GM21528 (cell line): ENCODE data around the gene GPBP1.
"Not testable (repeated sequence)": the region's sequence is repeated elsewhere in the genome, so short reads cannot be mapped to it uniquely, and the experiment has no call there.

Experiments used
- ATAC-seq: cut with Tn5 transposase; IDR thresholded peaks from one replicate; pipeline ENCODE4 v1.9.1; 2021; ENCODE audit warnings: mild to moderate bottlenecking, moderate library complexity; ENCODE audit not compliant: unreplicated experiment, low FRiP score

Gene GPBP1

DNA sequence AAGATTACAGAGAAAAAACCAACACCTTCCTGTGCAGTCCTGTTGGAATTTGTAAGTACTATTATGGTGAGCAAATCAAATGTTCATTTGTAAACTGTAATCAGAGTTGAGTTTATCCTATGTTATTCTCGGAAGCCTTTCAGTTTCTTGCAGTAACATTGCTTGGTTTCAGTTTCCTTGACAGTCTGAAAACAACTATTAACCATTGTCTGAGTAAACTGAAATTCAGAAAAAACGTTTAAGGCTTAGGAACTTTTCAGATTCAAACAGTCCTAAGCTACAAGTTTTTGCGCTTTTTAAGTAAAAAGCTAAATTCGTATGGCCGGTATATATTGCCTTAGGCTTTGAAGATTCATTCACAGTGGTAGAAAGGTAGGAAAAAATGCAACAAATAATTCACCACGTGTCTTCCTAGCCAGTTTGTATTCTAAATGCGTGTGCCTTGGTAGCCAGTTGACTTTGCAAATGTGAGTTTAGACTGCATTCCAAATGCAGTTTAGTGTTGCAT lies 2.5 kb downstream of the GPBP1 start:
- no peak for ATAC-seq

DNA sequence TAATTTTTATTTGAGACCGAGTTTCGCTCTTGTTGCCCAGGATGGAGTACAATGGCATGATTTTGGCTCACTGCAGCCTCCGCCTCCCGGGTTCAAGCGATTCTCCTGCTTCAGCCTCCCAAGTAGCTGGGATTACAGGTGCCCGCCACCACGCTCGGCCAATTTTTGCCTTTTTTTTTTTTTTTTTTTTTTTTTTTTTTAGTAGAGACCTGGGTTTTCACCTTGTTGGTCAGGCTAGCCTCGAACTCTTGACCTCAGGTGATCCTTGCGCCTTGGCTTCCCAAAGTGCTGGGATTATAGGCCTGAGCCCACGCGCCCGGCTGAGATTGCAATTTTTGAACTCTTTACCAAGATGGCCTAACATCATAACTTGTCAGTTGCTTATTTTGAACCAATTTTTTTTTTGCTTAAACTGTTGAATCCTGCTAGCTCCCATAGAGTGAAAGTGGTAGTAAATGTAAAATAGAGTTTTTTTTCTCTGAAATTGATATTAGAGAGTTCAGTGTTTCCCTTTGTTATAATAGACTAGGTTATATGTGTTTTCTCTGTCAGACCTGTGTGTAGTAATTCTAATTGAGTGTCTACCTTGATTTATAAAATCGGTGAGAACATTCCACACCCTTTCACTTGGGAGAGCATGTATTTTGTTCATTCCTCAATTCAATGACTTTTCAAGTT lies 3.8 kb downstream of the GPBP1 start:
- no peak for ATAC-seq

- not testable (repeated sequence) for ATAC-seq
These were observed 4.4 kb downstream of the GPBP1 start for GRCh38 chr5:57178238-57178637.

- ATAC-seq, result no peak
These were observed 5.7 kb downstream of the GPBP1 start for GRCh38 chr5:57179262-57180200.

DNA sequence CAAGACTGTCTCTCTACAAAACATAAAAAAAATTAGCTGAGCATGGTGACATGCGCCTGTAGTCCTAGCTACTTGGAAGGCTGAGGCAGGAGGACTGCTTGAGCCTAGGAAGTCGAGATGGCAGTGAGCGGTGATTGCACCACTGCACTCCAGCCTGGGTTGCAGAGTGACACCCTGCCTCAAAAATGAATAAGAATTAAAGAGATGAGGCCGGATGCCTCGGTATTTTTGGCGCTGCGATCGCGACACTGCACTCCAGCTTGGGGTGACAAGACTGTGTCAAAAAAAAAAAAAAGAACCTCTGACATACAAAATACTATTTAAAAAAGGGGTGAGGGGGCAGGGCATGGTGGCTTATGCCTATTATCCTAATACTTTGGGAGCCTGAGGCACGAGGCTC lies 7.3 kb downstream of the GPBP1 start:
- ATAC-seq, result no peak

DNA sequence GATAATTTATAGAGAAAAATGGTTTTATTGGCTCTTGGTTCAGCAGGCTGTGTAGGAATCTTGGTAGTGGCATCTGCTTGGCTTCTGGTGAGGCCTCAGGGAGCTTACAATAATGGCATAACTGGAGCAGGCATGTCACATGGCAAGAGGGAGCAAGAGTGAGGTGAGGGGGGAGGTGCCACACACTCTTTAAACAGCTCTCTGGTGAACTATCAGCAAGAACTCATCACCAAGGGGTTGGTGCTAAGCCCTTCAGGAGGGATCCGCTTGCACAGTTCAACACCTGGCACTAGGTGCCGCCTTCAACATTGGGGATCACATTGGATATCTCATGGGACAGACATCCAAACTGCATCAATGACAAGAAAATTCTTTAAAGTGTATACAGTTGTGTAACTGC lies 10.5 kb downstream of the GPBP1 start:
- ATAC-seq, result no peak

GRCh38 chr5:57185313-57185712 lies 11.5 kb downstream of the GPBP1 start:
- ATAC-seq, result no peak

- ATAC-seq, result no peak
These were observed 12.3 kb downstream of the GPBP1 start for GRCh38 chr5:57186194-57186593.

DNA sequence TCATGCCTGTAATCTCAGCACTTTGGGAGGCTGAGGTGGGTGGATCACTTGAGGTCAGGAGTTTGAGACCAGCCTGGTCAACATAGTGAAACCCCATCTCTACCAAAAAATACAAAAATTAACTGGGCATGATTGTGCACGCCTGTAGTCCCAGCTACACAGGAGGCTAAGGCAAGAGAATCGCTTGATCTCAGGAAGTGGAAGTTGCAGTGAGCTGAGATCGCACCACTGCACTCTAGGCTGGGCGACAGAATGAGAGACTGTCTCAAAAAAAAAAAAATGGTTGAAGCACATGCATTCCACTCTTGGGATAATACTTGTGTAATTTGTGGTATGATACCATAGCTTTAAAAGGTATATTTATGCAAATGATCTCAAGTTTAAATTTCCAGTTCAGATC lies 14.1 kb downstream of the GPBP1 start:
- ATAC-seq, result not testable (repeated sequence)

DNA sequence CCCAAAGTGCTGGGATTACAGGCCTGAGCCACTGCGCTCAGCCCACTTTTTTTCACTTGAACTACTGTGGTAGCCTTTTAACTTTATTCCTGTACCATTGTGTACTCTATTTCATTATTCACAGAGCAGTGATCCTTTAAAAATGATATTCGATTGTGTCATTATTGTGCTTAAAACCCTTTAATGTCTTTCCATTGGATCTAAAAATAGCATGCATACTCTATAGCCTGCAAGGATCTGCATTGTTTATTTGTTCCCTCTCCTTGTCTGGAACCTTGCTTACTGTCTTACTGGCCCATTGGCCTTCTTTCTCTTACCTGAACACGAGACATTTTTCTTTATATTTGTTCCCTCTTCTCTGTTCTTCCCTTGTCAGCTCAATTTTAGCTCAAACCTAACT lies 15.7 kb downstream of the GPBP1 start:
- ATAC-seq, result no peak

GRCh38 chr5:57190593-57190992 lies 16.7 kb downstream of the GPBP1 start:
- no peak for ATAC-seq

GRCh38 chr5:57191163-57191562 lies 17.3 kb downstream of the GPBP1 start:
- ATAC-seq, result no peak

DNA sequence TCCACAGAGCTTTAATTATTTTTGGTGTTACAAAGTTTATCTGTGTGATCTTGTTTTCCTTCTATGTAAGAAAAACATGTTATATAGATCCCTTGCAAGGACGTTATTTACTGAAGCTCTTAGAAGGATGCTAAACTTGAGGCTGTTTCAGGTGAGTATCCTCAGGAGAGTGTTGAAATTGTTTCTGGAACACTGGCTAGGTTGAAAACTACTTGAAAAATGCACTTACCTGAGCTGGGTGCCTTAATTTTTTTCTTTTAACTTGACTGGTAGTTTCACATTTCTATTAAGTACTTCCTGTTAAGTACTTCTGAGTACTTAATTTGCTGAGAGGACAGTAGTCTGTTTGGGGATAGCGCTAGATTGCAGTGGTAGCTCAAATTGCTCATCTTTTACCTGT lies 18.1 kb downstream of the GPBP1 start:
- ATAC-seq, result no peak

- not testable (repeated sequence) for ATAC-seq
These were observed 19.0 kb downstream of the GPBP1 start for GRCh38 chr5:57192832-57193231.

GRCh38 chr5:57193757-57194413 lies 20.0 kb downstream of the GPBP1 start:
- no peak for ATAC-seq

DNA sequence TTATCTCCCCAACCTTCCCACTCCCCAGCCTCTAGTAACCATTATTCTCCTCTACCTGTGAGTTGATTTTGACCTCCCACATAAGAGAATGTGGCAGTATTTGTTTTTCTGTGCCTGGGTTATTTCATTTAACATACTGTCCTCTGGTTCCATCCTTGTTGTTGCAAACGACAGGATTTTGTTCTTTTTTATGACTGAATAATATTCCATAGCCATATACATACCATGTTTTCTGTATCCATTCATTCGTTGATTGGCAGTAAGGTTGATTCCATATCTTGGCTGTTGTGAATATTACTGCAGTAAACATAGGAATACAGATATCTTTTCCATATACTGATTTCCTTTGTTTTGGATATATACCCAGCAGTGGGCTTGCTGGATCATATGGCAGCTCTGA lies 20.8 kb downstream of the GPBP1 start:
- ATAC-seq, result no peak

DNA sequence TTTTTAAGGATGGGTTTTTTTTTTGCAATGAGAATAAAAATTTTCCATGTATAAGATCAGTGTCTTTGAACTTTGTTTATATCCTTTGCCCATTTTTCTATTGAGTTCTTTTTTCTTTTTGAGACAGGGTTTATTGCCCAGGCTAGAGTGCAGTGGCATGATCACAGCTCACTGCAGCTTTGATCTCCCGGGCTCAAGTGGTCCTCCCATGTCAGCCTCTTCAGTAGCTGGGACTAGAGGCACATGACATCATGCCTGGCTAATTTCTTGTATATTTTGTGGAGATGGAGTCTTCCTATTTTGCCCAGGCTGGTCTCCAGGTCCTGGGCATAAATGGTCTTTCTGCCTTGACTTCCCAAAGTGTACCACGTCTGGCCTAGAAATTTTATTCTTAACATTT lies 21.2 kb downstream of the GPBP1 start:
- ATAC-seq, result no peak

DNA sequence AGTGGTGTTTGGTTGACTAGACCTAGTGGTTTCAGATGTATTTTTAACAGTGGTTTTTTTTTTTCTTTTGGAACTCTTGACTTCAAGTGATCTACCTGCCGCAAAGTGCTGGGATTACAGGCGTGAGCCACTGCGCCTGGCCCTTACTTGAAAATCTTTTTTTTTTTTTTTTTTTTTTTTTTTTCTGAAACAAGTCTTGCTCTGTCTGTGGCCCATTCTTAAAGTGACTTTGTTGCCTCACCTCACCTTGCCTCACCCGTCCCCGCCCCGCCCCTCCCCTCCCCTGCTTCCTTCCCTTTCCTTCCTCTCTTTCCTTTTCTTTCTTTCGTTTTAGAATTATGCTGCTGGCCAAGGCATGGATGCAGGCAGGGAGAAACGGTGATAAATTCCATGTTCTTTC lies 26.0 kb downstream of the GPBP1 start:
- ATAC-seq, result no peak

GRCh38 chr5:57202811-57203210 lies 29.0 kb downstream of the GPBP1 start:
- no peak for ATAC-seq

DNA sequence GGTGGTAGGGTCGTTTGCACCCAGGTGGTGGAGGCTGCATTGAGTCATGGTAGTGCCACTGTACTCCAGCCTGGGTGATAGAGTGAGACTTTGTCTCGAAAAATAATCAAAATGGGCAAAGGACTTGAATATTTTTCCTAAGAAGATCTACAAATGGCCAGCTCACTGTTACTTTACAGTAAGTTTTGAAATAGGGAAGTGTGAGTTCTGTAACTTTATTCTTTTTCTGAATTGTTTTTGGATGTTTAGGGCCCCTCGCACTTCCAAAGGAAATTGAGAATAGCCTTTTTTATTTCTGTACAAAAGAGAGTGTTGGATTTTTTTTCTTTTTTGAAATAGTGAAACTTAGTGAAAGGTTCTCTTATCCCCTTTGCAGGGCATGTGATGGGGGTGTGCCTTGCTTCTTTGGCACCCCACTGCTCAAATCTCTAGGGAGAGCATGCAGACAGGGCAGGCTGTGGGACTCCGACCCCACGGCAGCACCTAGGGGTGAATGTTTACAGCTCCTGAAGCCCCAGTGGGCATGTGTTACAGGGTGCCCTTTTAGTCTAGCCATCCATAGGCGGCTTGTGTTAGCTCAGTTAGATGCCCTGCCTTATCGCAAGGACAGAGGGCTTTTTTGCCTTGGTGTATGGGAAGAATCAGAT lies 33.3 kb downstream of the GPBP1 start:
- ATAC-seq, result no peak

- no peak for ATAC-seq
These were observed 33.8 kb downstream of the GPBP1 start for GRCh38 chr5:57207681-57208080.
